GM23338 (cell line): ENCODE measurements around the gene NRP2.

Experiments used
- CREB1 ChIP-seq: fragments of 250-450 bp; sonication (Bioruptor Pico); IDR thresholded peaks from 2 replicates; pipeline ENCODE4 v1.5.0; 2020; ENCODE audit warnings: low read depth, mild to moderate bottlenecking, moderate library complexity
- EZH2 ChIP-seq: fragments of 200-600 bp; sonication (generic); IDR thresholded peaks from one replicate; pipeline ENCODE4 v1.8.0; 2017; ENCODE audit warnings: antibody characterized with exemption, mild to moderate bottlenecking, low read depth; ENCODE audit not compliant: unreplicated experiment
- EZH2phosphoT487 ChIP-seq: fragments of 200-600 bp; sonication (generic); IDR thresholded peaks from one replicate; pipeline ENCODE4 v1.8.1; 2018; ENCODE audit warnings: antibody characterized with exemption; ENCODE audit not compliant: unreplicated experiment
- JUNB ChIP-seq: IDR thresholded peaks from one replicate; pipeline ENCODE4 v1.6.1; 2016; ENCODE audit warnings: antibody characterized with exemption; ENCODE audit not compliant: unreplicated experiment
- POLR2AphosphoS5 ChIP-seq: IDR thresholded peaks from 2 replicates; pipeline ENCODE4 v1.6.1; 2016; ENCODE audit warnings: antibody characterized with exemption, low read depth
- REST ChIP-seq: IDR thresholded peaks from one replicate; pipeline ENCODE4 v1.6.1; 2018; ENCODE audit warnings: antibody characterized with exemption; ENCODE audit not compliant: unreplicated experiment
- STAT1 ChIP-seq: IDR thresholded peaks from one replicate; pipeline ENCODE4 v1.6.1; 2016; ENCODE audit warnings: antibody characterized with exemption; ENCODE audit not compliant: unreplicated experiment
- ZNF114 ChIP-seq: fragments of 250-450 bp; sonication (Bioruptor Pico); IDR thresholded peaks from 2 replicates; pipeline ENCODE4 v1.5.0; 2020; ENCODE audit warnings: mild to moderate bottlenecking, moderate library complexity
- ZNF331 ChIP-seq: fragments of 250-450 bp; sonication (Bioruptor Pico); IDR thresholded peaks from 2 replicates; pipeline ENCODE4 v1.5.0; 2020; ENCODE audit warnings: low read depth, mild to moderate bottlenecking, moderate library complexity
- TF ChIP-seq, protein P1 (sequence below), 2 experiments: fragments of 200-600 bp in 1 of 2; sonication (generic) in 1 of 2; conservative IDR thresholded peaks; 2 replicates each; pipeline versions ENCODE4 v1.5.1 to v1.6.1; 2016 to 2017; ENCODE audit warnings: antibody characterized with exemption in 2 of 2, low read depth in 2 of 2, mild to moderate bottlenecking in 2 of 2, moderate library complexity in 1 of 2
- TF ChIP-seq, protein P2 (sequence below): IDR thresholded peaks from 2 replicates; pipeline ENCODE4 v1.6.1; 2016; ENCODE audit warnings: antibody characterized with exemption

GRCh38 chr2:205757271-205757670 is 75.0 kb downstream of the NRP2 start:
- TF ChIP-seq, protein P1, sequence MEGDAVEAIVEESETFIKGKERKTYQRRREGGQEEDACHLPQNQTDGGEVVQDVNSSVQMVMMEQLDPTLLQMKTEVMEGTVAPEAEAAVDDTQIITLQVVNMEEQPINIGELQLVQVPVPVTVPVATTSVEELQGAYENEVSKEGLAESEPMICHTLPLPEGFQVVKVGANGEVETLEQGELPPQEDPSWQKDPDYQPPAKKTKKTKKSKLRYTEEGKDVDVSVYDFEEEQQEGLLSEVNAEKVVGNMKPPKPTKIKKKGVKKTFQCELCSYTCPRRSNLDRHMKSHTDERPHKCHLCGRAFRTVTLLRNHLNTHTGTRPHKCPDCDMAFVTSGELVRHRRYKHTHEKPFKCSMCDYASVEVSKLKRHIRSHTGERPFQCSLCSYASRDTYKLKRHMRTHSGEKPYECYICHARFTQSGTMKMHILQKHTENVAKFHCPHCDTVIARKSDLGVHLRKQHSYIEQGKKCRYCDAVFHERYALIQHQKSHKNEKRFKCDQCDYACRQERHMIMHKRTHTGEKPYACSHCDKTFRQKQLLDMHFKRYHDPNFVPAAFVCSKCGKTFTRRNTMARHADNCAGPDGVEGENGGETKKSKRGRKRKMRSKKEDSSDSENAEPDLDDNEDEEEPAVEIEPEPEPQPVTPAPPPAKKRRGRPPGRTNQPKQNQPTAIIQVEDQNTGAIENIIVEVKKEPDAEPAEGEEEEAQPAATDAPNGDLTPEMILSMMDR (conservative IDR thresholded peaks at IDR 0.05; ENCODE audit: low read depth in 2 of 2): no peak
- TF ChIP-seq POLR2AphosphoS5 (no peak), JUNB (no peak), EZH2phosphoT487 (no peak), EZH2 (no peak), STAT1 (no peak), REST (no peak), ZNF114 (CRISPR knock-in tag) (no peak), CREB1 (CRISPR knock-in tag) (no peak), ZNF331 (CRISPR knock-in tag) (no peak)
- TF ChIP-seq, protein P2, sequence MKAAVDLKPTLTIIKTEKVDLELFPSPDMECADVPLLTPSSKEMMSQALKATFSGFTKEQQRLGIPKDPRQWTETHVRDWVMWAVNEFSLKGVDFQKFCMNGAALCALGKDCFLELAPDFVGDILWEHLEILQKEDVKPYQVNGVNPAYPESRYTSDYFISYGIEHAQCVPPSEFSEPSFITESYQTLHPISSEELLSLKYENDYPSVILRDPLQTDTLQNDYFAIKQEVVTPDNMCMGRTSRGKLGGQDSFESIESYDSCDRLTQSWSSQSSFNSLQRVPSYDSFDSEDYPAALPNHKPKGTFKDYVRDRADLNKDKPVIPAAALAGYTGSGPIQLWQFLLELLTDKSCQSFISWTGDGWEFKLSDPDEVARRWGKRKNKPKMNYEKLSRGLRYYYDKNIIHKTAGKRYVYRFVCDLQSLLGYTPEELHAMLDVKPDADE: no peak
